HCT116 (cell line): ENCODE measurements around the gene C18orf32. TPM values are rescaled to one million over a fixed set of nuclear protein-coding genes. Genes with fewer than 3 reads are reported as not detected.

Experiments used
- ATAC-seq: fragments of 200-7000 bp; cut with Tn5 transposase; 2 replicates; pipeline ENCODE4 v1.9.1; 2020; ENCODE audit warnings: mild to moderate bottlenecking, moderate library complexity
- BruUV-seq: library from RNA; stranded (reverse); fragments of 400-500 nt; replicated peaks from 2 replicates; lab custom pipeline; 2021; lab: Mats Ljungman, UMichigan
- CTCF ChIA-PET: fragments of 300-600 bp; sonication (Branson Sonifier 250); formaldehyde crosslinking; loops from one replicate; lab custom pipeline; 2021; ENCODE audit warnings: antibody characterized with exemption; lab: Charles Lee
- POLR2A ChIA-PET: fragments of 300-600, 350-600 bp; sonication (Branson Sonifier 250); formaldehyde crosslinking; loops from one replicate; lab custom pipeline; 2021; ENCODE audit warnings: antibody characterized with exemption; lab: Charles Lee
- RAD21 ChIA-PET, 2 experiments: fragments of 300-600 bp; sonication (Branson Sonifier 250); formaldehyde crosslinking; loops; one replicate each; lab custom pipeline; 2023; ENCODE audit warnings: low total read pairs in 2 of 2; ENCODE audit not compliant: uncharacterized antibody in 2 of 2, unreplicated experiment in 2 of 2, low non-redundant PET in 1 of 2; lab: Charles Lee
- DNase-seq: peaks from one replicate; pipeline ENCODE4 v3.0.0-alpha.2; 2010; ENCODE audit warnings: low read depth, low spot score
- H2AFZ ChIP-seq: fragments of 200-600 bp; shearing (Covaris generic), sonication (generic); 2 replicates; pipeline ENCODE4 v1.6.1; 2017; ENCODE audit warnings: low read depth, mixed run types, mixed read lengths, antibody characterized with exemption, low read length; ENCODE audit not compliant: poor library complexity, severe bottlenecking
- H3K27ac ChIP-seq: 2 replicates; pipeline ENCODE4 v1.5.1; 2012; ENCODE audit warnings: low read depth, low read length
- H3K27me3 ChIP-seq: fragments of 200-600 bp; sonication (generic); 2 replicates; pipeline ENCODE4 v1.6.1; 2016; ENCODE audit warnings: mixed run types, low read length, mixed read lengths; ENCODE audit not compliant: insufficient read depth
- H3K36me3 ChIP-seq, 2 experiments: fragments of 200-500 bp in 1 of 2; fragments of 200-600 bp in 1 of 2; sonication (Bioruptor generic) in 1 of 2; sonication (generic) in 1 of 2; 2 replicates each; pipeline versions ENCODE4 v1.5.1 to v1.6.1; 2014 to 2016; ENCODE audit warnings: low read length in 2 of 2, inconsistent platforms in 1 of 2, mixed read lengths in 1 of 2, mixed run types in 1 of 2; ENCODE audit not compliant: insufficient read depth in 2 of 2, control insufficient read depth in 1 of 2
- H3K4me1 ChIP-seq, 2 experiments: fragments of 200-600 bp in 1 of 2; sonication (generic) in 1 of 2; 2 replicates each; pipeline versions ENCODE4 v1.5.1 to v1.6.1; 2012 to 2017; ENCODE audit warnings: low read length in 2 of 2, inconsistent platforms in 1 of 2, mild to moderate bottlenecking in 1 of 2, mixed read lengths in 1 of 2, mixed run types in 1 of 2, moderate library complexity in 1 of 2; ENCODE audit not compliant: insufficient read depth in 2 of 2, control insufficient read depth in 1 of 2
- H3K4me2 ChIP-seq: fragments of 200-600 bp; sonication (generic); 2 replicates; pipeline ENCODE4 v1.6.1; 2017; ENCODE audit warnings: mixed run types, low read length, mixed read lengths
- H3K4me3 ChIP-seq, 2 experiments: fragments of 200-600 bp in 1 of 2; sonication (generic) in 1 of 2; replicated peaks in 1 of 2; 2 replicates each; pipeline ENCODE4 v1.5.1; 2011 to 2016; ENCODE audit warnings: low read length in 2 of 2, control low read depth in 1 of 2, low read depth in 1 of 2, mild to moderate bottlenecking in 1 of 2, mixed read lengths in 1 of 2, mixed run types in 1 of 2
- H3K79me2 ChIP-seq: fragments of 200-600 bp; sonication (generic); 2 replicates; pipeline ENCODE4 v1.6.1; 2017; ENCODE audit warnings: mild to moderate bottlenecking, mixed run types, low read length, moderate library complexity, mixed read lengths; ENCODE audit not compliant: insufficient read depth
- H3K9ac ChIP-seq: fragments of 200-600 bp; sonication (generic); 2 replicates; pipeline ENCODE4 v1.6.1; 2016; ENCODE audit warnings: low read length, mixed read lengths
- H3K9me2 ChIP-seq: fragments of 200-600 bp; sonication (generic), shearing (Covaris generic); 2 replicates; pipeline ENCODE4 v1.6.1; 2017; ENCODE audit warnings: mixed run types, mild to moderate bottlenecking, moderate library complexity; ENCODE audit not compliant: insufficient read depth
- H3K9me3 ChIP-seq, 2 experiments: fragments of 200-500 bp in 1 of 2; fragments of 200-600 bp in 1 of 2; sonication (Bioruptor generic) in 1 of 2; sonication (generic) in 1 of 2; 2 replicates each; pipeline ENCODE4 v1.6.1; 2014 to 2017; ENCODE audit warnings: low read length in 2 of 2, mixed read lengths in 2 of 2, inconsistent platforms in 1 of 2, low read depth in 1 of 2, mild to moderate bottlenecking in 1 of 2, mixed run types in 1 of 2, moderate library complexity in 1 of 2; ENCODE audit not compliant: control insufficient read depth in 1 of 2, insufficient read depth in 1 of 2
- H4K20me1 ChIP-seq: fragments of 200-600 bp; sonication (generic), shearing (Covaris generic); 2 replicates; pipeline ENCODE4 v1.6.1; 2017; ENCODE audit warnings: mixed run types, mild to moderate bottlenecking, moderate library complexity; ENCODE audit not compliant: insufficient read depth
- CTCF ChIP-seq, 3 experiments: fragments of 200-600 bp in 1 of 3; sonication (generic) in 1 of 3; IDR thresholded peaks in 2 of 3; conservative IDR thresholded peaks in 1 of 3; 2 replicates each; pipeline ENCODE4 v1.5.1; 2012 to 2017; ENCODE audit warnings: low read depth in 2 of 3, low read length in 2 of 3, antibody characterized with exemption in 1 of 3, borderline replicate concordance in 1 of 3, control low read depth in 1 of 3, mild to moderate bottlenecking in 1 of 3, mixed read lengths in 1 of 3, mixed run types in 1 of 3, moderate library complexity in 1 of 3; ENCODE audit not compliant: insufficient read depth in 1 of 3
- EZH2 ChIP-seq: fragments of 200-600 bp; sonication (generic); IDR thresholded peaks from 2 replicates; pipeline ENCODE4 v1.6.1; 2017; ENCODE audit warnings: antibody characterized with exemption, mixed run types
- FOSL1 ChIP-seq: IDR thresholded peaks from 2 replicates; pipeline ENCODE4 v1.6.1; 2012; ENCODE audit warnings: low read depth
- JUND ChIP-seq: IDR thresholded peaks from 2 replicates; pipeline ENCODE4 v1.6.1; 2012
- POLR2A ChIP-seq: IDR thresholded peaks from 2 replicates; pipeline ENCODE4 v1.7.0; 2011; ENCODE audit warnings: borderline replicate concordance; ENCODE audit not compliant: insufficient read depth, insufficient read length; ENCODE audit errors: extremely low read depth
- RAD21 ChIP-seq: IDR thresholded peaks from 2 replicates; pipeline ENCODE4 v1.6.1; 2012; ENCODE audit warnings: low read depth, mild to moderate bottlenecking
- SP1 ChIP-seq: IDR thresholded peaks from 2 replicates; pipeline ENCODE4 v1.6.1; 2012; ENCODE audit warnings: low read depth
- SRF ChIP-seq: IDR thresholded peaks from 2 replicates; pipeline ENCODE4 v1.6.1; 2012; ENCODE audit warnings: low read depth
- TCF7L2 ChIP-seq: IDR thresholded peaks from 2 replicates; pipeline ENCODE4 v1.7.0; 2011; ENCODE audit warnings: borderline replicate concordance, inconsistent platforms; ENCODE audit not compliant: insufficient read depth, insufficient read length; ENCODE audit errors: extremely low read depth
- YY1 ChIP-seq: IDR thresholded peaks from 2 replicates; pipeline ENCODE4 v1.6.1; 2011; ENCODE audit warnings: low read length, low read depth, moderate library complexity, mild to moderate bottlenecking; ENCODE audit not compliant: insufficient replicate concordance; ENCODE audit errors: extremely low read depth
- ZNF274 ChIP-seq: fragments of 200-500 bp; sonication (Bioruptor generic); IDR thresholded peaks from 2 replicates; pipeline ENCODE4 v1.6.1; 2014; ENCODE audit warnings: mild to moderate bottlenecking, low read depth, low read length, inconsistent platforms
- intact Hi-C: fragments of 100-400 bp; cut with micrococcal nuclease; formaldehyde crosslinking; loops from 2 replicates; pipeline ENCODE4 v1.10.0; 2022
- total RNA-seq: library from RNA; stranded (reverse); gene quantifications from one replicate; pipeline ENCODE4 v1.2.1, GENCODE V29; 2021; ENCODE audit not compliant: unreplicated experiment
- TF ChIP-seq, protein P1 (sequence below): IDR thresholded peaks from 2 replicates; pipeline ENCODE4 v1.6.1; 2011; ENCODE audit warnings: mild to moderate bottlenecking, low read length, moderate library complexity; ENCODE audit not compliant: insufficient replicate concordance; ENCODE audit errors: extremely low read depth

The C18orf32 gene
- total RNA-seq, 1 experiment from 2014 or later, result 35.0 TPM

DNA sequence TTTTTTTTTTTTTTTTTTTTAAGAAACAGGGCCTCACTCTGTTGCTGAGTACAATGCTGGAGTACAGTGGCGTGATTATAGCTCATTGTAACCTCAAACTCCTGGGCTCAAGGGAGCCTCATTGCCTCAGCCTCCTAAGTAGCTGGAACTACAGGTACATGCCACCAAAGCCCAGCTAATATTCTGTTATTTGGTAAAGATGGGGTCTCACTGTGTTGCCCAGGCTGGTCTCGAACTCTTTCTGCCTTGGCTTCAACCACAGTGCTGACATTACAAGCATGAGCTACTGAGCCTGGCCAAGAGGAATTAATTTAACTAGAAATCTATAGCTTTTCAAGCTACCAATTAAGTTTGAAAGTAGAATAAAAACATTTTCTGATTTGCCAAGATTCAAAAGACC is 54.4 kb downstream of the C18orf32 start:
- peaks cover 10% of the 10 kb centered on the region; the same call in 1 of the 2 replicates for H3K79me2 ChIP-seq
- no peaks in the 10 kb centered on the region for H3K4me1 ChIP-seq
- H4K20me1 ChIP-seq, result no peaks in the 10 kb centered on the region
- ATAC-seq (no peak), DNase-seq (no peak)
- no peak overlapping the region for H3K9ac ChIP-seq
- POLR2A ChIA-PET, result interaction anchor here (0.7 to 1.1 kb wide), 2 partner anchors 14 to 93 kb away, joined by 3 read pairs; no protein-coding TSS in a partner anchor
- H3K36me3 ChIP-seq, result no peaks in the 10 kb centered on the region
- intact Hi-C loops, result no loop called here
- H3K4me3 ChIP-seq, result no peak overlapping the region
- H3K4me2 ChIP-seq, result no peak overlapping the region
- H3K9me3 ChIP-seq, result no peaks in the 10 kb centered on the region
- no TSS peak for BruUV-seq
- H2AFZ ChIP-seq, result no peak overlapping the region
- RAD21 ChIA-PET, result no interaction called here
- TF ChIP-seq POLR2A, result no peak
- TF ChIP-seq TCF7L2, result no peak
- TF ChIP-seq RAD21, result no peak
- no peak for TF ChIP-seq CTCF (IDR thresholded peaks at IDR 0.05 in 2 of 3, conservative IDR thresholded peaks at IDR 0.05 in 1 of 3; ENCODE audit: borderline replicate concordance in 1 of 3, insufficient read depth in 1 of 3, low read depth in 2 of 3, low read length in 2 of 3)
- no peak for TF ChIP-seq EZH2
- TF ChIP-seq, protein P1, sequence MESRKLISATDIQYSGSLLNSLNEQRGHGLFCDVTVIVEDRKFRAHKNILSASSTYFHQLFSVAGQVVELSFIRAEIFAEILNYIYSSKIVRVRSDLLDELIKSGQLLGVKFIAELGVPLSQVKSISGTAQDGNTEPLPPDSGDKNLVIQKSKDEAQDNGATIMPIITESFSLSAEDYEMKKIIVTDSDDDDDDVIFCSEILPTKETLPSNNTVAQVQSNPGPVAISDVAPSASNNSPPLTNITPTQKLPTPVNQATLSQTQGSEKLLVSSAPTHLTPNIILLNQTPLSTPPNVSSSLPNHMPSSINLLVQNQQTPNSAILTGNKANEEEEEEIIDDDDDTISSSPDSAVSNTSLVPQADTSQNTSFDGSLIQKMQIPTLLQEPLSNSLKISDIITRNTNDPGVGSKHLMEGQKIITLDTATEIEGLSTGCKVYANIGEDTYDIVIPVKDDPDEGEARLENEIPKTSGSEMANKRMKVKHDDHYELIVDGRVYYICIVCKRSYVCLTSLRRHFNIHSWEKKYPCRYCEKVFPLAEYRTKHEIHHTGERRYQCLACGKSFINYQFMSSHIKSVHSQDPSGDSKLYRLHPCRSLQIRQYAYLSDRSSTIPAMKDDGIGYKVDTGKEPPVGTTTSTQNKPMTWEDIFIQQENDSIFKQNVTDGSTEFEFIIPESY, result no peak
- no peak for TF ChIP-seq YY1
- no peak for TF ChIP-seq JUND
- TF ChIP-seq ZNF274, result no peak
- no peak for TF ChIP-seq SP1
- no peak for TF ChIP-seq SRF
- TF ChIP-seq FOSL1, result no peak
- no peak overlapping the region for H3K27ac ChIP-seq
- H3K27me3 ChIP-seq, result no peaks in the 10 kb centered on the region
- no peaks in the 10 kb centered on the region for H3K9me2 ChIP-seq
- CTCF ChIA-PET, result interaction anchor here (1.0 kb wide), 1 partner anchor 17 kb away, joined by 3 read pairs; no protein-coding TSS in a partner anchor
